GM19467 (cell line): ENCODE measurements around the gene C4B.
"Not testable (repeated sequence)": the region's sequence is repeated elsewhere in the genome, so short reads cannot be mapped to it uniquely, and the experiment has no call there.

Experiments
- ATAC-seq: cut with Tn5 transposase; IDR thresholded peaks from one replicate; pipeline ENCODE4 v1.9.1; 2021; ENCODE audit warnings: mild to moderate bottlenecking, moderate library complexity; ENCODE audit not compliant: unreplicated experiment

C4B gene

DNA sequence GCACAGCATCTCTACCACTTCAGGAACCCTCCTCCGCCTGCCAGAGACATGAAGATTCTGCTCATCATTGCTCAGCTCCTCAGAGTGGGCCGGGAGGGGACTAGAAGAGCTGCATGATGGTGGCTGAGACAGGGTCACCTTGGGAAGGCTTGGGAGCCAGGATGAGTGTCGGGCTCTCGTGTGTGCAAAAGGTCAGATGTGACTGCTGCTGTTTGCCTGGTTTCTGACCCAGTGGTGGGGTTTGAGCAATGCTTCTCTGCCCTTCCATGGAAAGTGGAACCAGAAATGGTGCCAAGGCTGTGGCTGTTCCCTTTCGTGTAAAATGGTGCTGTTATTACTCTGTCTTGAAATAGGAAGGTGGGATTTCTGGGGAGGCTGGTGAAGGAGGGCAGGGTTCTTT, 33.6 kb upstream of the C4B start:
- ATAC-seq = not testable (repeated sequence)

- not testable (repeated sequence) for ATAC-seq
These were observed 32.9 kb upstream of the C4B start, which contains the start of gene C4A for GRCh38 chr6:31981744-31982143. C4A (plus strand) TSS chr6:31982057; CDS start chr6:31982108, 51 bp downstream.

GRCh38 chr6:31989363-31989762, 25.2 kb upstream of the C4B start:
- not testable (repeated sequence) for ATAC-seq

DNA sequence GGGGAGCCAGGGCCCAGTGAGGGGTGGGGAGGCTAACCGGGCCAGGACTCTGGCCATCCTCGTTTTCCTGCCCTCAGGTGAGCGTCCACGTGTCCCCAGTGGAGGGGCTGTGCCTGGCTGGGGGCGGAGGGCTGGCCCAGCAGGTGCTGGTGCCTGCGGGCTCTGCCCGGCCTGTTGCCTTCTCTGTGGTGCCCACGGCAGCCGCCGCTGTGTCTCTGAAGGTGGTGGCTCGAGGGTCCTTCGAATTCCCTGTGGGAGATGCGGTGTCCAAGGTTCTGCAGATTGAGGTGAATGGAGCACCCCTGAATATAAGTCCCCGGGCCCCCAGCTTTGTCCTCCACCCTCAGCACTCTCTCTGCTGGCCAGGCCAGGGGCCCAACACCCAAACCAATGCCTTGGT, 20.2 kb upstream of the C4B start:
- ATAC-seq = not testable (repeated sequence)

GRCh38 chr6:31996385-31996784, 18.2 kb upstream of the C4B start:
- ATAC-seq = not testable (repeated sequence)

- not testable (repeated sequence) for ATAC-seq
These were observed 11.9 kb upstream of the C4B start for GRCh38 chr6:32002546-32003268.

DNA sequence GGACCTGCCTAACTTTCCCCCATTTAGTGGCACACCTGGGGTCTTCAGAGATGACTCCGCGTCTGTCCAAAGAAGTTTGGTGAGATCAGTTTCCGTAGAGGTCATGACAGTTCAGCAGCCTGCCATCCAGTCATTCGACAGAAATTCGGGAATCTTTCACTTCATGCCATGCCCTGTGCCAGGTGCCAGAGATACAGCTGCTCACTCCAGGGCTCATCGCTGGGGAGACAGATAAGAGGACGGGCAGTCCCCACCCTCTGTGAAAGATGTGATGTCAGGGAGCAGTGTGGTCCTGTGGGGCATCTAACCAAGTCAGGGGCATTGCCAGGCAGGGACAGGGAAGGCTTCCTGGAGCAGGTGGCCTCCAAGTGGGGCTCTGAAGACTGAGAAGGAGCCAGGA, 11.3 kb upstream of the C4B start:
- not testable (repeated sequence) for ATAC-seq

- ATAC-seq = not testable (repeated sequence)
These were observed 10.2 kb upstream of the C4B start for GRCh38 chr6:32004393-32004792.

GRCh38 chr6:32004864-32005537, 9.6 kb upstream of the C4B start:
- not testable (repeated sequence) for ATAC-seq

- not testable (repeated sequence) for ATAC-seq
These were observed 9.1 kb upstream of the C4B start for GRCh38 chr6:32005538-32005880.

- not testable (repeated sequence) for ATAC-seq
These were observed 8.5 kb upstream of the C4B start for GRCh38 chr6:32005991-32006529.

DNA sequence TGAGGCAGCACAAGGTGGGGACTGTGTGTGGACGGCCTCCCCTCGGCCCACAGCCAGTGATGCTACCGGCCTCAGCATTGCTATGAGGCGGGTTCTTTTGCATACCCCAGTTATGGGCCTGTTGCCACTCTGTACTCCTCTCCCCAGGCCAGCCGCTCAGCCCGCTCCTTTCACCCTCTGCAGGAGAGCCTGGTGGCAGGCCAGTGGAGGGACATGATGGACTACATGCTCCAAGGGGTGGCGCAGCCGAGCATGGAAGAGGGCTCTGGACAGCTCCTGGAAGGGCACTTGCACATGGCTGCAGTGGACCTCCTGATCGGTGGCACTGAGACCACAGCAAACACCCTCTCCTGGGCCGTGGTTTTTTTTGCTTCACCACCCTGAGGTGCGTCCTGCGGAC, 7.5 kb upstream of the C4B start:
- not testable (repeated sequence) for ATAC-seq

- ATAC-seq = not testable (repeated sequence)
These were observed 6.6 kb upstream of the C4B start for GRCh38 chr6:32008037-32008436.

- ATAC-seq = not testable (repeated sequence)
These were observed 6.0 kb upstream of the C4B start for GRCh38 chr6:32008616-32009015.

GRCh38 chr6:32009537-32009936, 5.1 kb upstream of the C4B start:
- not testable (repeated sequence) for ATAC-seq

DNA sequence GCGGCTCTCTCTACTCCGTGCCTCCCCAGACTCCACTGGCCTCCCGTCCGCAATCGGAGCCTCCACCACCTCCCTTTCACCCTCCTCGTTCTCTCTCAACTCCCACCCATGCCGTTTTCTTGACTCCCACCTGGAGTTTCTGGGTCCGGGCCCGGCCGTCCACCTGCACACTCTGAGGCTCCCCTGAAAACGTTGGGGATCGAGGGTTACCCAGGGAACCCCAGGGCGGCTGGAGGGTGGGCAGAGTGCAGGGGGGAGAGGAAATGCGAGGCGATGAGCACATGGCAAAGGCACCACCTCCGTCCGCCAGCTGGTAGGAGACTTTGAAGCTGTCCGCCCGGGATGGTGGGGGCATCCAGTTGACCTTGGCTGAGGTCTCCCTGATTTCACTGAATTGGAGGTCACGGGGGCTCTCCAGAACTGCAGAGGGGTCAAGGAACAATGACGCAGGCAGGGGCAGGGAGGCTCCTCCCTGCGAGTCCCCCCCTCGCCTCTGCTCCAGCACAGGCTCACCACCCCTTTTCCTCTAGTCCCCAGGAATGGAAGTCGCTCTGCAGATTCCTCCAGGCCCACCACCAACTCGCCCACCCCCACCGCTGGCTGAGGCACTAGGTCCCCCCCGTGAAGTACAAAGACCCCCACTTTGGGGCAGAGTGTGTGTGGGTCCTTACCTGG, 3.6 kb upstream of the C4B start:
- not testable (repeated sequence) for ATAC-seq

- ATAC-seq = not testable (repeated sequence)
These were observed 1.5 kb upstream of the C4B start for GRCh38 chr6:32012941-32013617.

DNA sequence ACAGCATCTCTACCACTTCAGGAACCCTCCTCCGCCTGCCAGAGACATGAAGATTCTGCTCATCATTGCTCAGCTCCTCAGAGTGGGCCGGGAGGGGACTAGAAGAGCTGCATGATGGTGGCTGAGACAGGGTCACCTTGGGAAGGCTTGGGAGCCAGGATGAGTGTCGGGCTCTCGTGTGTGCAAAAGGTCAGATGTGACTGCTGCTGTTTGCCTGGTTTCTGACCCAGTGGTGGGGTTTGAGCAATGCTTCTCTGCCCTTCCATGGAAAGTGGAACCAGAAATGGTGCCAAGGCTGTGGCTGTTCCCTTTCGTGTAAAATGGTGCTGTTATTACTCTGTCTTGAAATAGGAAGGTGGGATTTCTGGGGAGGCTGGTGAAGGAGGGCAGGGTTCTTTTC, 857 bp upstream of the C4B start:
- ATAC-seq = not testable (repeated sequence)

GRCh38 chr6:32022100-32022499, 7.5 kb downstream of the C4B start:
- not testable (repeated sequence) for ATAC-seq

DNA sequence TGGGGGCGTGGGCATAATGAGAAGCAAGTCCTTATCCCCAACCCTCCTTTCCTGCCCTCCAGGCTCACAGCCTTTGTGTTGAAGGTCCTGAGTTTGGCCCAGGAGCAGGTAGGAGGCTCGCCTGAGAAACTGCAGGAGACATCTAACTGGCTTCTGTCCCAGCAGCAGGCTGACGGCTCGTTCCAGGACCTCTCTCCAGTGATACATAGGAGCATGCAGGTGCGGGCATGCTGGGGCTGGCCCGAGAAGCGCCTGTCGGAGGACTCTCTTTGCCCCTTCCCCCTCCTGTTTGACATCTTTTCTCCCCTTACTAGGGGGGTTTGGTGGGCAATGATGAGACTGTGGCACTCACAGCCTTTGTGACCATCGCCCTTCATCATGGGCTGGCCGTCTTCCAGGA, 14.0 kb downstream of the C4B start:
- ATAC-seq = not testable (repeated sequence)

DNA sequence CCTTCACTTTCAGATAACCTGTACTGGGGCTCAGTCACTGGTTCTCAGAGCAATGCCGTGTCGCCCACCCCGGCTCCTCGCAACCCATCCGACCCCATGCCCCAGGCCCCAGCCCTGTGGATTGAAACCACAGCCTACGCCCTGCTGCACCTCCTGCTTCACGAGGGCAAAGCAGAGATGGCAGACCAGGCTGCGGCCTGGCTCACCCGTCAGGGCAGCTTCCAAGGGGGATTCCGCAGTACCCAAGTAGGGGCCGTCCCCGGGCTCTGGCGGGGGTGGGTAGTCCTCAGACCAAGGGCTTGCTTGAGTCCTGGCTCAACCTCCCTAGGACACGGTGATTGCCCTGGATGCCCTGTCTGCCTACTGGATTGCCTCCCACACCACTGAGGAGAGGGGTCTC, 15.0 kb downstream of the C4B start:
- not testable (repeated sequence) for ATAC-seq
